Endodermal cell (in vitro differentiated cells): ENCODE results near the gene SIK2. TPM values are rescaled to one million over a fixed set of nuclear protein-coding genes. Genes with fewer than 3 reads are reported as not detected.
A peak's percentile ranks its signal among the peaks of the same experiment; 100 is the strongest.

ENCODE experiments used
- DNase-seq: peaks from one replicate; pipeline ENCODE4 v3.0.0-alpha.2; 2017
- H3K27ac ChIP-seq: 2 replicates; pipeline ENCODE4 v1.5.1; 2013; ENCODE audit warnings: mild to moderate bottlenecking, low read depth, low read length, moderate library complexity
- H3K27me3 ChIP-seq: 2 replicates; pipeline ENCODE4 v1.6.1; 2013; ENCODE audit warnings: mild to moderate bottlenecking, low read length, moderate library complexity; ENCODE audit not compliant: insufficient read depth, control insufficient read depth, poor library complexity, severe bottlenecking
- H3K36me3 ChIP-seq: 2 replicates; pipeline ENCODE4 v1.7.0; 2013; ENCODE audit warnings: mild to moderate bottlenecking, low read length, moderate library complexity; ENCODE audit not compliant: control insufficient read depth, insufficient read depth
- H3K4me1 ChIP-seq: one replicate; pipeline ENCODE4 v1.7.0; 2013; ENCODE audit warnings: low read length; ENCODE audit not compliant: control insufficient read depth, insufficient read depth
- H3K4me3 ChIP-seq: 2 replicates; pipeline ENCODE4 v1.5.1; 2013; ENCODE audit warnings: mild to moderate bottlenecking, low read length, moderate library complexity
- H3K9ac ChIP-seq: 2 replicates; pipeline ENCODE4 v1.6.1; 2013; ENCODE audit warnings: mild to moderate bottlenecking, low read length, moderate library complexity; ENCODE audit not compliant: poor library complexity, severe bottlenecking; ENCODE audit errors: extremely low read depth
- H3K9me3 ChIP-seq: 2 replicates; pipeline ENCODE4 v1.6.1; 2013; ENCODE audit warnings: mild to moderate bottlenecking, low read length, moderate library complexity; ENCODE audit not compliant: control insufficient read depth
- H3K27ac Mint-ChIP-seq: 2 replicates; pipeline ENCODE4 v1.8.0; 2020; ENCODE audit warnings: mixed read lengths
- H3K27me3 Mint-ChIP-seq: 2 replicates; pipeline ENCODE4 v1.8.0; 2021; ENCODE audit warnings: mild to moderate bottlenecking, mixed read lengths; ENCODE audit not compliant: insufficient read depth
- H3K36me3 Mint-ChIP-seq: 2 replicates; pipeline ENCODE4 v1.8.0; 2020; ENCODE audit warnings: low read depth, mixed read lengths
- H3K4me1 Mint-ChIP-seq: 2 replicates; pipeline ENCODE4 v1.8.0; 2020; ENCODE audit warnings: mixed read lengths
- H3K4me3 Mint-ChIP-seq: 2 replicates; pipeline ENCODE4 v1.8.0; 2020; ENCODE audit warnings: mild to moderate bottlenecking, moderate library complexity, mixed read lengths
- H3K9me3 Mint-ChIP-seq: 2 replicates; pipeline ENCODE4 v1.8.0; 2020; ENCODE audit warnings: mild to moderate bottlenecking, mixed read lengths
- WGBS, 2 experiments: methylation state at CpG; one replicate each; pipeline versions ENCODE4 v1.1.5 to v1.1.7; 2013; ENCODE audit warnings: missing lambda C conversion rate in 2 of 2, mixed read lengths in 1 of 2; ENCODE audit not compliant: insufficient coverage in 1 of 2, insufficient read length in 1 of 2; 5-methylcytosine and 5-hydroxymethylcytosine counted together
- total RNA-seq, 2 donors: library from RNA; stranded (reverse); fragmentation: NEBNext Ultra II Directional in 1 of 2; extraction: Animal tissue kit (Norgen Biotek cat#: 25700) in 1 of 2; gene quantifications; 2 replicates in 1 of 2; 3 replicates in 1 of 2; pipeline ENCODE4 v1.2.1, GENCODE V29; 2021
- TF ChIP-seq, protein P1 (sequence below): fragments of 200-600 bp; sonication (generic); conservative IDR thresholded peaks from 2 replicates; pipeline ENCODE4 v1.5.0; 2021; ENCODE audit warnings: antibody characterized with exemption, mild to moderate bottlenecking

The SIK2 gene
- total RNA-seq, 2 donors from 2014 or later, result 13.2 to 13.4 TPM

DNA sequence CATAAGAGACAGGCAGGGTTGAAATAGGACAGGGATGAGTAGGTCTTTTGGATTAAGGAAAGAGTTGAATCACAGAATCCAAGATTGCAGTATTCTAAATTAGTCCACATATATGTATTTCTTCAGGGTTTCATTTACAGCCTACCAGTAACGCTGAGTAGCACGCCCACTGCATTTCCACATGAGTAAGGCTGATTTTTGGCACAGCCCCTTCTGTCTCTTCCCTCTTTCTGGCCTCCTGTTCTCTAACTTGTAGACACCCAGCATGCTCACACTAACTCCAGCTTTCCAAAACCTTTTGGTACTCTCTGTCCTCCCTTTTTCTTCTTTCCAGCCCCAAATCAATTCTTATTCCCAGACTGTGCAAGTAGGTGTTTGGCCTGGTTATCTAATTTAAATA lies 3.7 kb upstream of the SIK2 start:
- Histone ChIP-seq H3K9me3 (peaks cover 8% of the 10 kb centered on the region), H3K9ac (no peak overlapping the region), H3K27ac (no peak overlapping the region), H3K27me3 (peaks cover 6% of the 10 kb centered on the region), H3K4me3 (no peak overlapping the region), H3K36me3 (no peaks in the 10 kb centered on the region), H3K4me1 (no peaks in the 10 kb centered on the region)
- no peak overlapping the region for H3K4me3 Mint-ChIP-seq
- no peaks in the 10 kb centered on the region for H3K9me3 Mint-ChIP-seq
- H3K4me1 Mint-ChIP-seq, result peaks cover 4% of the 10 kb centered on the region
- no peaks in the 10 kb centered on the region for H3K36me3 Mint-ChIP-seq
- TF ChIP-seq, protein P1, sequence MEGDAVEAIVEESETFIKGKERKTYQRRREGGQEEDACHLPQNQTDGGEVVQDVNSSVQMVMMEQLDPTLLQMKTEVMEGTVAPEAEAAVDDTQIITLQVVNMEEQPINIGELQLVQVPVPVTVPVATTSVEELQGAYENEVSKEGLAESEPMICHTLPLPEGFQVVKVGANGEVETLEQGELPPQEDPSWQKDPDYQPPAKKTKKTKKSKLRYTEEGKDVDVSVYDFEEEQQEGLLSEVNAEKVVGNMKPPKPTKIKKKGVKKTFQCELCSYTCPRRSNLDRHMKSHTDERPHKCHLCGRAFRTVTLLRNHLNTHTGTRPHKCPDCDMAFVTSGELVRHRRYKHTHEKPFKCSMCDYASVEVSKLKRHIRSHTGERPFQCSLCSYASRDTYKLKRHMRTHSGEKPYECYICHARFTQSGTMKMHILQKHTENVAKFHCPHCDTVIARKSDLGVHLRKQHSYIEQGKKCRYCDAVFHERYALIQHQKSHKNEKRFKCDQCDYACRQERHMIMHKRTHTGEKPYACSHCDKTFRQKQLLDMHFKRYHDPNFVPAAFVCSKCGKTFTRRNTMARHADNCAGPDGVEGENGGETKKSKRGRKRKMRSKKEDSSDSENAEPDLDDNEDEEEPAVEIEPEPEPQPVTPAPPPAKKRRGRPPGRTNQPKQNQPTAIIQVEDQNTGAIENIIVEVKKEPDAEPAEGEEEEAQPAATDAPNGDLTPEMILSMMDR, result no peak
- WGBS, 2 experiments, result 78 to 94% methylated on average over 2 of the region's 2 CpGs
- DNase-seq, result no peak
- peaks cover 38% of the 10 kb centered on the region for H3K27me3 Mint-ChIP-seq
- H3K27ac Mint-ChIP-seq, result no peak overlapping the region

DNA sequence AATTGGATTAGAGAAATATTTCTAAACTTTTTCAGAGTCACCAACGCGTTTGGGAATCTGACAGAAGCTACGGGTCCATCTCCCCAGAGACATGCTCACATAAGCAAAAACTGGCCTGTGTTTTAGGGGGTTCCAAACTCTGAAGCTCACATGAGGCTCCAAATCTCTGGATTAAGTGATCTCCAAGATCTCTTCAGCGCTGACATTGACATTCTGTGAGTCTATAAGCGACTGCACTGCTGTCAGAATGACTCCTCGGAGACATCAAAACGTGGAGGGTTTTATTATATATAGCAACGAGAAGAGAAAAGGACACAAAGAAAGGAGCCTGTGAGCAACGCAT lies 642 bp upstream of the SIK2 start:
- DNase-seq, result no peak
- Mint-ChIP-seq H3K36me3 (no peaks in the 10 kb centered on the region), H3K9me3 (no peaks in the 10 kb centered on the region), H3K4me3 (peak overlapping the region; percentile 70), H3K4me1 (peaks cover 14% of the 10 kb centered on the region), H3K27me3 (peaks cover 37% of the 10 kb centered on the region), H3K27ac (peak overlapping the region; percentile 35)
- 40 to 43% methylated on average over 9 of the region's 9 CpGs for WGBS, 2 experiments
- Histone ChIP-seq H3K27ac (peak overlapping the region; percentile 38), H3K4me3 (peak overlapping the region; percentile 75), H3K4me1 (no peaks in the 10 kb centered on the region), H3K27me3 (peaks cover 6% of the 10 kb centered on the region), H3K9ac (peak overlapping the region; percentile 60), H3K9me3 (no peaks in the 10 kb centered on the region), H3K36me3 (no peaks in the 10 kb centered on the region)
- TF ChIP-seq, protein P1, result no peak

DNA sequence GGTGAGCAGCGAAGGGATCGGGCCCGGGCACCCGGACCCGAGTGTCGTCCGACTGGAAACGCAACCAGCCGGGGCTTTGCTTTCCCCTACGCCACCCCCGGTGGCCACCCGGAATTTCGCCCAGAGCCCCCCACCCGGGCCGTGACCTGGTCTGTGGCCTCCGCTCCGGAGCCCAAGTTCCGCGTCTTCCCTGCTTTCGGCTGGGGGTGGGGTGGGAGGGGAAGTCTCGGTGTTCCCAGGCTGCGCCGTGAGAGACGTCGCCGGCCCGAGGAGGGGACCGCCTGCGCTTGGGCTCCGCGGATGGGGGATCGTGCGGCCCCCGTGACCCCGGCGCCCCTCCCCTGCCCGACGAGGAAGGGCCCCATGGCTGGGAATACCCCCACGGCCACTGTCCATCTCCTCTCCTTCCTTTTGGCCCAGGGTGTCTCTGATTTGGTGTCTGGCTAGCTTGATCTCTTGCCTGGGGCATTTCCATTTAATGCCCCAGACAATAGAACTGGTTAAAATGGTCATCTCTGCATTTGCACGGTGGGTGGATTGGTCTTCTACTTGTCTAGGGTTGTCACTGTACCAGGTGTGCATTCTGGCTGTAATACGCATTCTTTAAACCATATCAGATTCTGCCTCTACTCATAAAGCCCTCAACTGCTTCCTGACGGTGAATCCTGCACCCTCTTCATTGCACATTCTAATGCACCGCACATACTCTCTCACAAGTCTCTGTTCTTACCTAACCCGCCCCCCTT lies 789 bp downstream of the SIK2 start:
- Histone ChIP-seq H3K9me3 (no peaks in the 10 kb centered on the region), H3K4me1 (no peaks in the 10 kb centered on the region), H3K36me3 (no peaks in the 10 kb centered on the region), H3K4me3 (peak overlapping the region; percentile 98), H3K9ac (peak overlapping the region; percentile 86), H3K27me3 (peaks cover 6% of the 10 kb centered on the region), H3K27ac (peak overlapping the region; percentile 81)
- Mint-ChIP-seq H3K27me3 (peaks cover 28% of the 10 kb centered on the region), H3K4me1 (peaks cover 16% of the 10 kb centered on the region), H3K4me3 (peak overlapping the region; percentile 70), H3K36me3 (no peaks in the 10 kb centered on the region), H3K27ac (peak overlapping the region; percentile 91), H3K9me3 (no peaks in the 10 kb centered on the region)
- TF ChIP-seq, protein P1, result no peak
- DNase-seq, result peak; percentile 83
- WGBS, 2 experiments, result 2 to 3% methylated on average over 10 to 44 of the region's 44 CpGs
